ENCODE results near the gene ADA. TPM values are rescaled to one million over a fixed set of nuclear protein-coding genes. Genes with fewer than 3 reads are reported as not detected.

The ADA gene
- total and polyA plus RNA-seq, 2 of the 13 experiments (the other 11 are each of a cell fraction or from before 2014, with no cell fraction given), result 2.5 to 11.3 TPM

DNA sequence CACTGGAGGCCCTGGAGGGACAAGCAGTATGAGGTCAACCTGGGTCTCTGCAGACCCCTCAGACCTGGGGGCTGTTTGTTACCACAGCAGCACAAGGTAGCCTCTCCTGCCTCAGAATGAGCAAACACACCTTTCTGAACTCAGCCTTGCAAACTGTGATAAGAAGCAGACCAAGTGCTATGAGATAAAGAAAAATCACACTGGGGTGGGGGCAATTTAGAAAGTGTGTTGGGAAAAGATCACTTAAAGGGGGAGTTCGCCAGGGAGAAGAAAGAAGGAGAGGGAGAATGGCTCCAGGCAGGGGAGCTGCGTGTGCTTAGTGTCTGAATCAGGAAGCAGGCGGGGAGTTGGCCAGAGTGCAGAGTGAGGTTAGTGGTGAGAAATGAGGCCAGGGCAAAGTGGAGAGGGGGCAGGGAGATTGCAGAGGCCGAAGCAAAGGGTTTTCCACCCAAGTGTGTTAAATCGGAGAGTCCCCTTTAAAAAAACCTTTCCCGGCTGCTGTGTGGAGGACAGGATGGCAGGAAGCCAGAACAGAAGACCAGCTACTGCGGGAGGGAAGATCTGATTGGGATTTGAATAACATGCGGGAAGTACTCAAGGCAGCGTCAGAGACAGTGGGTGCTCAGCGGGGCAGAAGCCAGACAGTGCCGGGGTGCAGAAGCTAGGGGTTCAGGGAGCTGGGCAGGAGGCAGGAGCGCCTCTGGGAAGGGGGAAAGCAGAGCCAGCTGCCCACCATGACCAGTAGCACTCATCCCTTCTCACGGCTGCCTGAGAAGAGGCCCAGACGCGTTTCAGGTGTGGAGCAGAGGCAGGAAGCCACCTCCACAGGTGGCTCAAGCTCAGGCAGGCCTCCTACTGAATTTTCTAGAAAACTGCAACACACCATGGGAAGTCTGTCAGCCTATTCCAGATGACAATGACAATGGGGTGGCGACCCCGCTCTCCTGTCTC, 9.0 kb downstream of the ADA start (continued):
- TF ChIP-seq, protein P1, sequence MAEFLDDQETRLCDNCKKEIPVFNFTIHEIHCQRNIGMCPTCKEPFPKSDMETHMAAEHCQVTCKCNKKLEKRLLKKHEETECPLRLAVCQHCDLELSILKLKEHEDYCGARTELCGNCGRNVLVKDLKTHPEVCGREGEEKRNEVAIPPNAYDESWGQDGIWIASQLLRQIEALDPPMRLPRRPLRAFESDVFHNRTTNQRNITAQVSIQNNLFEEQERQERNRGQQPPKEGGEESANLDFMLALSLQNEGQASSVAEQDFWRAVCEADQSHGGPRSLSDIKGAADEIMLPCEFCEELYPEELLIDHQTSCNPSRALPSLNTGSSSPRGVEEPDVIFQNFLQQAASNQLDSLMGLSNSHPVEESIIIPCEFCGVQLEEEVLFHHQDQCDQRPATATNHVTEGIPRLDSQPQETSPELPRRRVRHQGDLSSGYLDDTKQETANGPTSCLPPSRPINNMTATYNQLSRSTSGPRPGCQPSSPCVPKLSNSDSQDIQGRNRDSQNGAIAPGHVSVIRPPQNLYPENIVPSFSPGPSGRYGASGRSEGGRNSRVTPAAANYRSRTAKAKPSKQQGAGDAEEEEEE (CRISPR knock-in tag; IDR thresholded peaks at IDR 0.05; ENCODE audit: borderline replicate concordance), result no peak
- TF ChIP-seq HNRNPH1 (optimal IDR thresholded peaks at IDR 0.05; ENCODE audit: low read depth, low read length) (no peak), ZNF446 (CRISPR knock-in tag; IDR thresholded peaks at IDR 0.05) (no peak), BRD4 (CRISPR knock-in tag; IDR thresholded peaks at IDR 0.05) (no peak), TOPORS (CRISPR knock-in tag; IDR thresholded peaks at IDR 0.05) (peak; percentile 82), BRCA1 (CRISPR knock-in tag; IDR thresholded peaks at IDR 0.05) (no peak), REL (CRISPR knock-in tag; conservative IDR thresholded peaks at IDR 0.05) (no peak), NAIF1 (CRISPR knock-in tag; IDR thresholded peaks at IDR 0.05; ENCODE audit: borderline replicate concordance) (no peak), ETV5 (CRISPR knock-in tag; IDR thresholded peaks at IDR 0.05; ENCODE audit: borderline replicate concordance) (no peak), FUBP1 (CRISPR knock-in tag; IDR thresholded peaks at IDR 0.05; ENCODE audit: borderline replicate concordance) (no peak), GABPB1 (CRISPR knock-in tag; IDR thresholded peaks at IDR 0.05) (peak; percentile 41; the same call in 1 of the 2 replicates), FOXA3 (CRISPR knock-in tag; IDR thresholded peaks at IDR 0.05) (no peak), JUN (CRISPR knock-in tag; IDR thresholded peaks at IDR 0.05) (no peak), HNRNPL (IDR thresholded peaks at IDR 0.05; ENCODE audit: low read depth, low read length) (no peak), SOX13 (IDR thresholded peaks at IDR 0.05) (no peak), SOX13 (CRISPR knock-in tag; conservative IDR thresholded peaks at IDR 0.05 in 1 of 2, IDR thresholded peaks at IDR 0.05 in 1 of 2) (no peak), GZF1 (CRISPR knock-in tag; IDR thresholded peaks at IDR 0.05) (no peak), BORCS8-MEF2B (CRISPR knock-in tag; IDR thresholded peaks at IDR 0.05) (0 out of 2 replicates have a peak, but pooled peaks have one; percentile 42), TERF1 (CRISPR knock-in tag; IDR thresholded peaks at IDR 0.05) (no peak)
- TF ChIP-seq, protein P2, sequence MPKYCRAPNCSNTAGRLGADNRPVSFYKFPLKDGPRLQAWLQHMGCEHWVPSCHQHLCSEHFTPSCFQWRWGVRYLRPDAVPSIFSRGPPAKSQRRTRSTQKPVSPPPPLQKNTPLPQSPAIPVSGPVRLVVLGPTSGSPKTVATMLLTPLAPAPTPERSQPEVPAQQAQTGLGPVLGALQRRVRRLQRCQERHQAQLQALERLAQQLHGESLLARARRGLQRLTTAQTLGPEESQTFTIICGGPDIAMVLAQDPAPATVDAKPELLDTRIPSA (CRISPR knock-in tag; IDR thresholded peaks at IDR 0.05; ENCODE audit: borderline replicate concordance), result no peak
- TF ChIP-seq, protein P3, sequence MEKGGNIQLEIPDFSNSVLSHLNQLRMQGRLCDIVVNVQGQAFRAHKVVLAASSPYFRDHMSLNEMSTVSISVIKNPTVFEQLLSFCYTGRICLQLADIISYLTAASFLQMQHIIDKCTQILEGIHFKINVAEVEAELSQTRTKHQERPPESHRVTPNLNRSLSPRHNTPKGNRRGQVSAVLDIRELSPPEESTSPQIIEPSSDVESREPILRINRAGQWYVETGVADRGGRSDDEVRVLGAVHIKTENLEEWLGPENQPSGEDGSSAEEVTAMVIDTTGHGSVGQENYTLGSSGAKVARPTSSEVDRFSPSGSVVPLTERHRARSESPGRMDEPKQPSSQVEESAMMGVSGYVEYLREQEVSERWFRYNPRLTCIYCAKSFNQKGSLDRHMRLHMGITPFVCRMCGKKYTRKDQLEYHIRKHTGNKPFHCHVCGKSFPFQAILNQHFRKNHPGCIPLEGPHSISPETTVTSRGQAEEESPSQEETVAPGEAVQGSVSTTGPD (CRISPR knock-in tag; IDR thresholded peaks at IDR 0.05), result no peak

Measured in HepG2 (cell line).